CD14-positive monocyte (primary cell): ENCODE measurements around the gene RAB7B. TPM values are rescaled to one million over a fixed set of nuclear protein-coding genes. Genes with fewer than 3 reads are reported as not detected.

ENCODE experiments used
- DNase-seq, 3 donors: peaks; one replicate each; pipeline ENCODE4 v3.0.0-alpha.2; 2011 to 2022
- H2AFZ ChIP-seq: 2 replicates; pipeline ENCODE4 v1.6.0; 2012; ENCODE audit warnings: mild to moderate bottlenecking, low read depth, low read length, inconsistent platforms; ENCODE audit not compliant: insufficient read depth, poor library complexity, severe bottlenecking
- H3K27ac ChIP-seq, 2 donors: 1 replicate in 1 of 2; 2 replicates in 1 of 2; pipeline ENCODE4 v1.5.1; 2012 to 2013; ENCODE audit warnings: low read length in 2 of 2, control low read depth in 1 of 2, inconsistent platforms in 1 of 2, low read depth in 1 of 2, mild to moderate bottlenecking in 1 of 2
- H3K27me3 ChIP-seq, 2 donors: one replicate each; pipeline versions ENCODE4 v1.6.0 to v1.6.1; 2011 to 2013; ENCODE audit warnings: low read length in 2 of 2; ENCODE audit not compliant: control insufficient read depth in 2 of 2, insufficient read depth in 2 of 2
- H3K36me3 ChIP-seq, 2 donors: replicated peaks in 1 of 2; 1 replicate in 1 of 2; 2 replicates in 1 of 2; pipeline versions ENCODE4 v1.5.1 to v1.6.1; 2012 to 2013; ENCODE audit warnings: low read length in 2 of 2, control low read depth in 1 of 2, inconsistent platforms in 1 of 2, mild to moderate bottlenecking in 1 of 2; ENCODE audit not compliant: insufficient read depth in 2 of 2, control insufficient read depth in 1 of 2
- H3K4me1 ChIP-seq, 2 donors: 1 replicate in 1 of 2; 2 replicates in 1 of 2; pipeline versions ENCODE4 v1.5.1 to v1.6.1; 2012 to 2013; ENCODE audit warnings: low read length in 2 of 2, control low read depth in 1 of 2, inconsistent platforms in 1 of 2, mild to moderate bottlenecking in 1 of 2, moderate library complexity in 1 of 2; ENCODE audit not compliant: insufficient read depth in 2 of 2, control insufficient read depth in 1 of 2
- H3K4me2 ChIP-seq: replicated peaks from 2 replicates; pipeline ENCODE3; 2012; ENCODE audit warnings: low read length, moderate library complexity, mild to moderate bottlenecking; ENCODE audit not compliant: poor library complexity, severe bottlenecking; ENCODE audit errors: extremely low read depth
- H3K4me3 ChIP-seq, 3 experiments: fragments of 200-600 bp in 1 of 3; sonication (generic) in 1 of 3; replicated peaks in 1 of 3; 1 replicate in 2 of 3; 2 replicates in 1 of 3; pipeline ENCODE4 v1.5.1; 2011 to 2013; ENCODE audit warnings: low read length in 3 of 3, mild to moderate bottlenecking in 3 of 3, control low read depth in 2 of 3, low read depth in 2 of 3, inconsistent platforms in 1 of 3, moderate library complexity in 1 of 3
- H3K79me2 ChIP-seq: 2 replicates; pipeline ENCODE4 v1.6.0; 2012; ENCODE audit warnings: mild to moderate bottlenecking, control low read depth, inconsistent platforms, low read length, moderate library complexity; ENCODE audit not compliant: insufficient read depth
- H3K9ac ChIP-seq: 2 replicates; pipeline ENCODE4 v1.6.0; 2017; ENCODE audit warnings: low read length, mild to moderate bottlenecking; ENCODE audit not compliant: insufficient read depth, poor library complexity, severe bottlenecking
- H3K9me3 ChIP-seq, 2 donors: replicated peaks in 1 of 2; 1 replicate in 1 of 2; 2 replicates in 1 of 2; pipeline versions ENCODE4 v1.5.1 to v1.6.1; 2012 to 2013; ENCODE audit warnings: low read length in 2 of 2, control low read depth in 1 of 2; ENCODE audit not compliant: control insufficient read depth in 1 of 2, insufficient read depth in 1 of 2
- H4K20me1 ChIP-seq: 2 replicates; pipeline ENCODE4 v1.6.0; 2012; ENCODE audit warnings: mild to moderate bottlenecking, low read length, control low read depth, moderate library complexity; ENCODE audit not compliant: insufficient read depth
- H3K27ac Mint-ChIP-seq, 7 donors: one replicate each; pipeline ENCODE4 v1.8.0; 2020; ENCODE audit warnings: mild to moderate bottlenecking in 7 of 7, mixed read lengths in 7 of 7, moderate library complexity in 6 of 7, inconsistent platforms in 2 of 7
- H3K27me3 Mint-ChIP-seq, 3 donors: one replicate each; pipeline ENCODE4 v1.8.0; 2021 to 2022; ENCODE audit warnings: low read depth in 3 of 3, mild to moderate bottlenecking in 3 of 3, mixed read lengths in 3 of 3, moderate library complexity in 3 of 3, inconsistent platforms in 1 of 3
- H3K36me3 Mint-ChIP-seq, 2 donors: one replicate each; pipeline ENCODE4 v1.8.0; 2020; ENCODE audit warnings: mixed read lengths in 2 of 2, inconsistent platforms in 1 of 2, mild to moderate bottlenecking in 1 of 2
- H3K4me1 Mint-ChIP-seq: one replicate; pipeline ENCODE4 v1.8.0; 2020; ENCODE audit warnings: mild to moderate bottlenecking, mixed read lengths
- H3K4me3 Mint-ChIP-seq, 2 donors: one replicate each; pipeline ENCODE4 v1.8.0; 2020; ENCODE audit warnings: mild to moderate bottlenecking in 2 of 2, mixed read lengths in 2 of 2, moderate library complexity in 1 of 2
- H3K9me3 Mint-ChIP-seq, 7 donors: one replicate each; pipeline ENCODE4 v1.8.0; 2020 to 2022; ENCODE audit warnings: mixed read lengths in 7 of 7, mild to moderate bottlenecking in 6 of 7, moderate library complexity in 6 of 7, inconsistent platforms in 2 of 7
- CTCF ChIP-seq: fragments of 200-600 bp; IDR thresholded peaks from one replicate; pipeline ENCODE4 v1.8.0; 2022; ENCODE audit warnings: antibody characterized with exemption, mild to moderate bottlenecking
- WGBS: methylation state at CpG from one replicate; pipeline ENCODE4 v1.1.5; 2013; ENCODE audit warnings: missing lambda C conversion rate; ENCODE audit not compliant: insufficient coverage; 5-methylcytosine and 5-hydroxymethylcytosine counted together
- intact Hi-C, 2 donors: fragments of 100-400 bp; cut with micrococcal nuclease; formaldehyde crosslinking; loops; one replicate each; pipeline versions ENCODE4 v1.15.0 to v1.15.1; 2023
- polyA plus RNA-seq, 3 donors: library from polyadenylated mRNA; depleted of rRNA in 1 of 3; unstranded in 2 of 3; stranded (reverse) in 1 of 3; fragments of 300-500 nt in 2 of 3; fragments of >200 nt in 1 of 3; fragmentation: Illumina TruSeq in 2 of 3; gene quantifications; 1 replicate in 2 of 3; 2 replicates in 1 of 3; pipeline ENCODE4 v1.2.3, GENCODE V29; 2012 to 2021

Gene RAB7B
- polyA plus RNA-seq, 3 donors = 0.41 to 0.52 (median 0.47) TPM

- H2AFZ ChIP-seq = no peak overlapping the region
- DNase-seq = no peak
- no peak overlapping the region for H3K4me2 ChIP-seq
- H3K27me3 Mint-ChIP-seq = peaks cover 0 to 7% (median 4%) of the 10 kb centered on the region in 3 donors
- H3K36me3 Mint-ChIP-seq = no peaks in the 10 kb centered on the region
- no peaks in the 10 kb centered on the region for H3K27me3 ChIP-seq
- H3K27ac Mint-ChIP-seq = peak overlapping the region in 1 of 7 donors; percentile 57
- H3K27ac ChIP-seq = no peak overlapping the region
- H3K4me3 ChIP-seq = no peak overlapping the region
- intact Hi-C loops = no loop called here
- no peaks in the 10 kb centered on the region for H3K36me3 ChIP-seq
- H3K4me1 ChIP-seq = peaks cover 18 to 33% of the 10 kb centered on the region in 2 donors
- peaks cover 32% of the 10 kb centered on the region for H3K4me1 Mint-ChIP-seq
- H3K9me3 Mint-ChIP-seq = no peaks in the 10 kb centered on the region
- no peak for TF ChIP-seq CTCF
- no peak overlapping the region for H3K4me3 Mint-ChIP-seq
- no peak overlapping the region for H3K9ac ChIP-seq
- 85% methylated on average over 4 of the region's 13 CpGs for WGBS
- no peaks in the 10 kb centered on the region for H3K9me3 ChIP-seq
- H3K79me2 ChIP-seq = no peaks in the 10 kb centered on the region
- H4K20me1 ChIP-seq = no peaks in the 10 kb centered on the region
Observed at GRCh38 chr1:205965036-205965884, 37.9 kb downstream of the RAB7B start.

GRCh38 chr1:205963352-205964155, 39.6 kb downstream of the RAB7B start:
- no peak for TF ChIP-seq CTCF
- no peaks in the 10 kb centered on the region for H3K79me2 ChIP-seq

More at GRCh38 chr1:205963352-205964155, 39.6 kb downstream of the RAB7B start:
- Histone ChIP-seq H3K4me3 (no peak overlapping the region), H3K9ac (no peak overlapping the region), H3K36me3 (no peaks in the 10 kb centered on the region), H3K27ac (no peak overlapping the region), H3K4me2 (no peak overlapping the region), H3K27me3 (no peaks in the 10 kb centered on the region), H2AFZ (no peak overlapping the region), H3K9me3 (no peaks in the 10 kb centered on the region), H4K20me1 (no peaks in the 10 kb centered on the region), H3K4me1 (peaks cover 18 to 33% of the 10 kb centered on the region in 2 donors)
- H3K27ac Mint-ChIP-seq = peak overlapping the region in 4 of 7 donors; percentile 3 to 62 (median 52)
- H3K27me3 Mint-ChIP-seq = peaks cover 0 to 9% (median 5%) of the 10 kb centered on the region in 3 donors
- no peaks in the 10 kb centered on the region for H3K9me3 Mint-ChIP-seq
- no peak overlapping the region for H3K4me3 Mint-ChIP-seq
- WGBS = 94% methylated on average over 9 of the region's 16 CpGs
- no peaks in the 10 kb centered on the region for H3K36me3 Mint-ChIP-seq
- peaks cover 32% of the 10 kb centered on the region for H3K4me1 Mint-ChIP-seq
- intact Hi-C loops = no loop called here
- DNase-seq = peak; percentile 34 to 78 (median 68)
